GM12892 (cell line): ENCODE data around the gene RPGR.

Experiments used
- POLR2A ChIP-seq: IDR thresholded peaks from 2 replicates; pipeline ENCODE4 v1.6.1; 2011; ENCODE audit warnings: low read depth, low read length, control low read depth
- POLR2AphosphoS5 ChIP-seq: IDR thresholded peaks from 2 replicates; pipeline ENCODE4 v1.6.1; 2011; ENCODE audit warnings: low read depth, low read length, control low read depth
- TAF1 ChIP-seq: IDR thresholded peaks from 2 replicates; pipeline ENCODE4 v1.6.1; 2011; ENCODE audit warnings: low read depth, mild to moderate bottlenecking, control low read depth, low read length, borderline replicate concordance

GRCh38 chrX:38352362-38352761 is 25.1 kb upstream of the RPGR start, which contains the start of gene OTC:
- TF ChIP-seq POLR2AphosphoS5 = no peak
- TF ChIP-seq TAF1 = no peak
- TF ChIP-seq POLR2A = no peak
